Smooth muscle cell of the coronary artery (primary cell): Measurements from ENCODE around the gene ZBTB42. TPM values are rescaled to one million over a fixed set of nuclear protein-coding genes. Genes with fewer than 3 reads are reported as not detected.

Source experiments
- total RNA-seq: library from RNA; depleted of rRNA; stranded (reverse); fragments of >200 nt; gene quantifications from 2 replicates; pipeline ENCODE4 v1.2.3, GENCODE V29; 2014; ENCODE audit warnings: low replicate concordance

Gene ZBTB42
- 0.82 and 3.5 TPM in 2 replicates for total RNA-seq

GRCh38 chr14:104800771-104801519 is at the start of gene ZBTB42:
Gene ZBTB42 (plus strand): TSS chr14:104801101. CDS start chr14:104801198, 97 bp downstream.

GRCh38 chr14:104752735-104753527 is 48.0 kb upstream of the ZBTB42 start, which contains the start of gene SIVA1:
Gene SIVA1 (plus strand): TSS chr14:104753147. CDS start chr14:104753202, 55 bp downstream.

GRCh38 chr14:104794993-104795780 is 5.7 kb upstream of the ZBTB42 start, which contains the start of gene AKT1:
Gene AKT1 (minus strand): TSS chr14:104795748. CDS start chr14:104792643, 3,105 bp downstream.

Other genes starting within 250 kb of the ZBTB42 start
- not detected in 2 replicates for gene C14orf180, start 221.3 kb upstream of the ZBTB42 start, total RNA-seq
- 0.08 TPM in 1 of 2 replicates, not detected in the other for gene TMEM179, start 196.3 kb upstream of the ZBTB42 start, total RNA-seq
- 26.3 and 30.9 TPM in 2 replicates for gene INF2, start 111.5 kb upstream of the ZBTB42 start, total RNA-seq
- 4.5 and 9.6 TPM in 2 replicates for gene ADSS1, start 76.9 kb upstream of the ZBTB42 start, total RNA-seq
- gene SIVA1, start 48.0 kb upstream of the ZBTB42 start, total RNA-seq, result 88.7 and 91.4 TPM in 2 replicates
- gene AKT1, start 5.4 kb upstream of the ZBTB42 start, total RNA-seq, result 206 and 215 TPM in 2 replicates
- gene CEP170B, start 64.2 kb downstream of the ZBTB42 start, total RNA-seq, result 8.2 and 14.6 TPM in 2 replicates
- gene PLD4, start 123.8 kb downstream of the ZBTB42 start, total RNA-seq, result 0.15 TPM in 1 of 2 replicates, not detected in the other
- gene AHNAK2, start 177.3 kb downstream of the ZBTB42 start, total RNA-seq, result 27.4 and 174 TPM in 2 replicates
- 7.6 and 8.9 TPM in 2 replicates for gene CLBA1, start 184.7 kb downstream of the ZBTB42 start, total RNA-seq
- gene CDCA4, start 220.0 kb downstream of the ZBTB42 start, total RNA-seq, result 9.6 and 16.2 TPM in 2 replicates